Measurements from ENCODE around the gene DCTN3.
A peak's percentile ranks its signal among the peaks of the same experiment; 100 is the strongest.

DCTN3 gene

DNA sequence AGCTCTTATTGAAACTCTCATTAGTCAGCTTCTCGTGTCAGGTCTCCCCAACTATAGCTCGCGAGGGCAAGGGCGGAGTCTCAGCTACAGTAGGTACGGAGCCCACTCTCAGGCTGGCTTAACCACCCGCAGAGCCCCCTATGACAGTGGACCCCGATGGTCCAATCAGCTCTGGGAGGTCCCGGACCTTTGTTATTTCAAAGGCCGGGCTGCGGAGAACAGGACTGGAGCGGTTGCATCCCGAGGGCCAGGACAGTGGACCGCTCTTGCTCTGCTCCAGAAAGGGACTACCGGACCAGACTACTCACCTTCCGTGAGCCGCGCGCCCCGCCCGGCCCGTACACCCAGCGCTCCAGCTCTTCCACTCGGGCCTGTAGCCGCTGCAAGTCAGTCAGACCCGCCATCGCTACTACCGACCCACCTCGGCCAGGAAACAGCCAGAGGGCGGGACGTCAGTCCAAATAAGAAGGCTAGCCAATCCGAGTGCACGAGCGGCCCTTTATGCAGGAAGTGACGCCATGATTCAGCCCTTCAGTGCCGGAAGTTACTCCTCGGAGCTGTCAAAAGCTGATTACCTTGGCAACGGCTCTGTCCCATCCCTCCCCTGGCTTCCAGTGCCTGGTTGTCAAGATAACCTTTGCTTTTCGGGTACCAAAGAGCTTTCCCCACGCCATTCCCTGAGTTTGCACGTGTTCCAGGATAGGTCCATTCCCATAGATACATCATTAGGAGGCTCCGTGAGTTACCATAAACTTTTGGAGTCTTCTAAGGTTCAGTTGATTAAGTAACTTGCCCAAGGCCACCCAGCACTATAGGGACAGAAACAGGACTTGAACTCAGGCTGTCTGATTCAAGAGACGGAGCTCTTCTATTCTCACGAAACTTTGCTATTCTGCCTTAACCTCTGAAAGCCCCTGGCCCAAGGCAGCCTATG is at the start of gene DCTN3:
TSS of gene DCTN3 (minus strand) at position 435 of the 934 bp plus-strand sequence. CDS start at position 404, 31 bp downstream.
- TF ChIP-seq, protein P1, sequence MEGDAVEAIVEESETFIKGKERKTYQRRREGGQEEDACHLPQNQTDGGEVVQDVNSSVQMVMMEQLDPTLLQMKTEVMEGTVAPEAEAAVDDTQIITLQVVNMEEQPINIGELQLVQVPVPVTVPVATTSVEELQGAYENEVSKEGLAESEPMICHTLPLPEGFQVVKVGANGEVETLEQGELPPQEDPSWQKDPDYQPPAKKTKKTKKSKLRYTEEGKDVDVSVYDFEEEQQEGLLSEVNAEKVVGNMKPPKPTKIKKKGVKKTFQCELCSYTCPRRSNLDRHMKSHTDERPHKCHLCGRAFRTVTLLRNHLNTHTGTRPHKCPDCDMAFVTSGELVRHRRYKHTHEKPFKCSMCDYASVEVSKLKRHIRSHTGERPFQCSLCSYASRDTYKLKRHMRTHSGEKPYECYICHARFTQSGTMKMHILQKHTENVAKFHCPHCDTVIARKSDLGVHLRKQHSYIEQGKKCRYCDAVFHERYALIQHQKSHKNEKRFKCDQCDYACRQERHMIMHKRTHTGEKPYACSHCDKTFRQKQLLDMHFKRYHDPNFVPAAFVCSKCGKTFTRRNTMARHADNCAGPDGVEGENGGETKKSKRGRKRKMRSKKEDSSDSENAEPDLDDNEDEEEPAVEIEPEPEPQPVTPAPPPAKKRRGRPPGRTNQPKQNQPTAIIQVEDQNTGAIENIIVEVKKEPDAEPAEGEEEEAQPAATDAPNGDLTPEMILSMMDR (conservative IDR thresholded peaks at IDR 0.05; ENCODE audit: low read depth) = no peak
- H3K27ac ChIP-seq = peak within 1 kb of the TSS; percentile 62
- ChIA-PET CTCF (interaction anchor here (0.6 to 1.8 kb wide), 6 partner anchors 8 to 542 kb away, joined by 3 to 9 read pairs (median 4); partner anchors contain the start of genes RPP25L and UNC13B), POLR2A (ENCODE audit: low non-redundant PET) (interaction anchor here (1.1 kb wide), 1 partner anchor 15 kb away, joined by 3 read pairs; no protein-coding TSS in a partner anchor)
- peak; percentile 98 for DNase-seq (ENCODE audit: low spot score)

DNA sequence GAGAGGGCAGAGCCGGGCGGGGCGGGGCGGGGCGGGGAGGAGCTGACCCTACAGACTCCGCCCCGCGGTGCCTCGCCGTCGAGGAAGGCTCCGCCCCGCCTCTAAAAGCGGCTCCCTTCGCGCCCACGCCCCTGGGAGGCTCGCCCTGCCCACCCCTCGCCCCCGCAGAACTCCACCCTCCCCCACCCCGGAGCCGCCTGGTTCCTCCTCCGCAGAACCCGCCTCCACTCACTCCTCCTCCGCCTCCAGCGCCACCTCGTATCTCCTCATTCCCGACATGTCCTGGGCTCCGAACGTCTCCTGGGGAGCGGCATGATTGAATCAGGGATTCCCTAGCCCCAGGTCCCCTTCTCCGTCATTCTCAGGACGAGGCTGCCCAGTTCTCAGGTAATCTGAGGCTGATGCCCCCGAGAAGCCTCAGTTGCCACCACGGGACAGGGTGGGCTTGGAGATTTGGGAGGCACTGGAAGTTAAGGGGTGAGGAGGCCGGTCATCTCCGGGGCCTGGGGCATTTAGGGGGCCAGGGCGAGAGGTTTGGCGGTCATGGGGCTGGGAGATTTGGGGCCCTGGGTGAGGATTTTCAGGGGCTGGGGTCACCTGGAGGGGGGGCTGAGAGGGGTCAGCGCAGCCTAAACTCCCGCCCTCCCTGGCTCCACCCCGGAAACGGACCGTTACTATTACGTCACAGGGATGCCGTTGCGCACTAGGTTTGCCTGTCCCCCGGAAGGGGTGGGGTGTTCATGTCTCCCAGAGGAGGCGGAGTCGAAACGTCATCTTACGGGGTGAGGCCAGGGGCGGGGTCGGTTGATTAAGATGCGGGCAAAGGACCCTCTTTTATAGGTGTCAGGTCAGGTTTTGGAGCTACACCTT is 45.3 kb upstream of the DCTN3 start:
- ChIA-PET CTCF (interaction anchor here (0.6 kb wide), 1 partner anchor 230 kb away, joined by 3 read pairs; no protein-coding TSS in a partner anchor), POLR2A (ENCODE audit: low non-redundant PET) (interaction anchor here (1.3 kb wide), 2 partner anchors 14 to 19 kb away, joined by 4 read pairs; partner anchors contain the start of genes GALT and IL11RA)
- DNase-seq (ENCODE audit: low spot score) = peak; percentile 100
- peak overlapping the region; percentile 93 for H3K27ac ChIP-seq
- TF ChIP-seq, protein P1 (conservative IDR thresholded peaks at IDR 0.05; ENCODE audit: low read depth) = no peak

DNA sequence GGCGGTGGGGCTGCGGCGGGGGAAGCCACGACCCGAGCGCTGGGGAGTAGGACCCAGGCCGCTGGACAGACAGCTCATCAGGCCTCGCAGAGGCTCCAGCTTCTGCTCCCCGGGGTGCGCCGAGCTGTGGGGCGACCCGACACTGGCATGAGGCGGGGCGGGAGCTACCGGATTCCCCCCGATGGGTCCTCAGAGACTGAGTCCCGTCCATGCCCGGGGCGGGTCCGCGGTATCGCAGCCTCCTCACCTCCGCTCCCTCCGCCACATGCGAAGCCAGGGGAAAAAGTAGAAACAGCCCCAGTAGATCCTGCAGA is 44.7 kb upstream of the DCTN3 start:
- no peak for DNase-seq (ENCODE audit: low spot score)
- ChIA-PET CTCF (interaction anchor here (0.6 to 1.0 kb wide), 2 partner anchors 18 to 230 kb away, joined by 3 read pairs; partner anchors contain the start of gene GALT), POLR2A (ENCODE audit: low non-redundant PET) (interaction anchor here (0.5 to 1.3 kb wide), 3 partner anchors 13 to 19 kb away, joined by 3 to 4 read pairs (median 4); partner anchors contain the start of genes GALT and IL11RA)
- TF ChIP-seq, protein P1 (conservative IDR thresholded peaks at IDR 0.05; ENCODE audit: low read depth) = no peak
- H3K27ac ChIP-seq = peak overlapping the region; percentile 93

DNA sequence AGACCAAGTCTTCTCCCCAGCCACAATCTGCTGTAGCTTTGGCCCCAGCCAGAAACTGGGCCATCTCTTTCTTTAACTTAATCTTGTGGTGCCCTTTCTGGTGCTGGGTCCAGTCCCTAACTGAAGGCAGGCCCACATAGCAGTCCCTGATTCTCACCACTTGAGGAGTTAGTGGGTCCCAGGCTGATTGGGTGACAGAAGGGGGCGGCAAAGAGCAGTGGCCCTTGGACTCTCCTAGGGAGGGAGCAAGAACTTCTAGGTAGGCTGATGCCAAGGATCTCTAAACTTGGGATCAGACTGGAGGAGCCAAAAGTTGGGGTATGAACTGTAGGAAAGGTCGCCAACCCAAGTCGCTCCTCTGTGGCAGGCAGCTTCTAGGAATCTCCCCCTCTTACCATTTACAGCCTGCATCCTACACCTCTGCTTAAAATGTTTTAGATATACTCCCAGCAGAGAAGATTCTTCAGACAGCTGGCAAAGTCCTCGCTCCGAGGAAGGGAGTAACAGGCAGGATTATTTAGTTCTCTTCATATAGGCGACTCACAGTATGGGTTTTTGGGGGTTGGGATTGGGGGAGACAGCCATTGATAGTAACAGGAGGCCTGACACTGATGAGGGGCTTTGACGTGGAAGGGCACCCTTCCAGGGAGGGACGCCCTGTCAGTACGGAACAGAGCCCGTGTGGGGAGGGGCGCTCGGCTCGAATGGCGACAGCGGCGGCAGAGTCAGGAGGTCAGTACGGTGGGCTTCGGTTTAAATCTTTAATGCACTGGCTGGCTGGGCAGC is 44.2 kb upstream of the DCTN3 start:
- POLR2A ChIA-PET (ENCODE audit: low non-redundant PET) = interaction anchor here (0.5 to 1.3 kb wide), 3 partner anchors 13 to 18 kb away, joined by 3 to 4 read pairs (median 4); partner anchors contain the start of genes GALT and IL11RA
- DNase-seq (ENCODE audit: low spot score) = peak; percentile 39
- CTCF ChIA-PET = interaction anchor here (0.6 to 1.5 kb wide), 3 partner anchors 17 to 229 kb away, joined by 3 read pairs; partner anchors contain the start of gene GALT
- H3K27ac ChIP-seq = peak overlapping the region; percentile 93
- TF ChIP-seq, protein P1 (conservative IDR thresholded peaks at IDR 0.05; ENCODE audit: low read depth) = no peak; the same call in 1 of the 2 replicates

DNA sequence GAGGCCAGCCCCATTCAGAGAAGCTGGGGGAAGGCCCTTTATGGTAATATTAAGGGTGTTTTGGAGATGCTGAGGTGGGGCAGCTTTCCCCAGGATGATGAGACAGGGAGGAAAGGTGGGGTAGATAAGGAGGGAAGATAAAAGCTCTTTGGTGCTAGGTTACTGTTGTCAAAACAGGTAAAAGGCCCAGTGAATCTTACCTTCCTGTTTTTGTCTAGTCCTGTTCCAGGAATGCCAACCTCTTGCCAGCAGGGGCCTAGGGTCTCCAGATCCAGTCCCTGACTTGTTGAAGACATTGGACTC is 43.0 kb upstream of the DCTN3 start:
- ChIA-PET POLR2A (ENCODE audit: low non-redundant PET) (no interaction called here), CTCF (interaction anchor here (0.7 to 1.6 kb wide), 3 partner anchors 17 to 39 kb away, joined by 3 to 5 read pairs (median 5); partner anchors contain the start of gene GALT)
- DNase-seq (ENCODE audit: low spot score) = no peak
- TF ChIP-seq, protein P1 (conservative IDR thresholded peaks at IDR 0.05; ENCODE audit: low read depth) = no peak
- peak overlapping the region; percentile 93 for H3K27ac ChIP-seq

Measured in RWPE1 (cell line).